HG03060 (cell line): Measurements from ENCODE around the gene CFLAR.

Source experiments
- ATAC-seq: cut with Tn5 transposase; IDR thresholded peaks from one replicate; pipeline ENCODE4 v1.9.1; 2021; ENCODE audit warnings: low read depth, moderate number of reproducible peaks; ENCODE audit not compliant: unreplicated experiment

The CFLAR gene

GRCh38 chr2:201204655-201205514 is 88.9 kb downstream of the CFLAR start:
- no peak for ATAC-seq

- ATAC-seq: no peak
Observed at GRCh38 chr2:201205515-201205849, 89.5 kb downstream of the CFLAR start.

- peak; percentile 76 for ATAC-seq
Observed at GRCh38 chr2:201208563-201209252, 92.7 kb downstream of the CFLAR start.

- no peak for ATAC-seq
Observed at GRCh38 chr2:201215963-201216362, 100.0 kb downstream of the CFLAR start.

- no peak for ATAC-seq
Observed at GRCh38 chr2:201216918-201217317, 101.0 kb downstream of the CFLAR start.

GRCh38 chr2:201218780-201219179 is 102.8 kb downstream of the CFLAR start:
- ATAC-seq: no peak

- no peak for ATAC-seq
Observed at GRCh38 chr2:201219328-201220096, 103.5 kb downstream of the CFLAR start.

- ATAC-seq: no peak
Observed at GRCh38 chr2:201220102-201220570, 104.2 kb downstream of the CFLAR start.

GRCh38 chr2:201223089-201224073 is 107.4 kb downstream of the CFLAR start:
- peak; percentile 74 for ATAC-seq
